T-helper 1 cell treated with Interleukin-12 subunit alpha and Interleukin-12 subunit beta and Interleukin-4 antibody, amounts not matched to agents 30 ng/mL and 1 ng/mL, for 36 hours (primary cell): ENCODE data around the gene SORCS2. TPM values are rescaled to one million over a fixed set of nuclear protein-coding genes. Genes with fewer than 3 reads are reported as not detected.

Source experiments
- intact Hi-C: fragments of 100-400 bp; cut with micrococcal nuclease; formaldehyde crosslinking; loops from one replicate; pipeline ENCODE4 v1.15.1; 2024
- total RNA-seq: library from RNA; stranded (reverse); gene quantifications from 2 replicates; pipeline ENCODE4 v1.2.3, GENCODE V29; 2022

Gene SORCS2
- total RNA-seq, 1 donor from 2014 or later: not detected

- intact Hi-C loops: no loop called here
Measured at GRCh38 chr4:7217474-7218321, 25.4 kb downstream of the SORCS2 start.

- intact Hi-C loops: no loop called here
Measured at GRCh38 chr4:7218686-7219085, 26.3 kb downstream of the SORCS2 start.

DNA sequence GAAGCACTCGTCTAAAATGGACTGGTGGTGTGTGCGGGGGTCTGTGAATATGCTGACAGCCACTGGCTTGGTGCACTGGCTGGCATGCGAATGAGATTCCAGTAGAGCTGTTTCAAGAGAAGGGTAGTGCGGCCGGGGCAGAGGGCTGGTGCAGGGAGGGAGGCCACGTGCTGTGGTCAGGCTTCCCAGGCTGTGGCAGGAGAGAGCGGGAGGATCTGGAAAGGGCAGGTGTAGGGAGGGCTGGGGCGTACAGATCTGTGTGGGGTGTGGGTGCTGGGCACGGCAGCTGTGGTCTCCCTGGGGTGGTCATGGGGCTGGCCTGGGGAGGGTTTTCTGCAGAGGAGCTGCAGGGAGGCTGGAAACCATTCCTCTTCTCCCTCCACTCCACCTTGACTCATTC is 30.2 kb downstream of the SORCS2 start:
- intact Hi-C loops: no loop called here

DNA sequence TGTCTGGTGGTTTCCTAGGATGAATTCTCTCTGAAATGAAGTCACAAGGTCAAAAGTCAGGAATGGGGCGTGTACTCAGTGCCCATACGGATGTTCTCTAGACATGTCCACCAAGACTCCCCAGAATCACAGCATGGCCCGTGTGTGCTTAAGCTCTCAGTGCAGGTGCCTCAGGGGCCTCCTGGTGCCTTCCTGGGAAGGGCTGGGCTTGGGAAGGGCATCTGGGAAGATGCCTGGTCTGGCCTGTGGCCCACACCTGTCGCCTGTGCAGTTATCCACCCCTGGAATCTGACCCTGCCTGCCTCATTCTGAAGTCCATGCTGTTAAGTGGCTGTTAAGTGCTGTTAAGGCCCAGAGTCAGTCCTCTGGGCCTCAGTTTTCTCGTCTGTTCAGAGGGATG is 31.2 kb downstream of the SORCS2 start:
- intact Hi-C loops: no loop called here

DNA sequence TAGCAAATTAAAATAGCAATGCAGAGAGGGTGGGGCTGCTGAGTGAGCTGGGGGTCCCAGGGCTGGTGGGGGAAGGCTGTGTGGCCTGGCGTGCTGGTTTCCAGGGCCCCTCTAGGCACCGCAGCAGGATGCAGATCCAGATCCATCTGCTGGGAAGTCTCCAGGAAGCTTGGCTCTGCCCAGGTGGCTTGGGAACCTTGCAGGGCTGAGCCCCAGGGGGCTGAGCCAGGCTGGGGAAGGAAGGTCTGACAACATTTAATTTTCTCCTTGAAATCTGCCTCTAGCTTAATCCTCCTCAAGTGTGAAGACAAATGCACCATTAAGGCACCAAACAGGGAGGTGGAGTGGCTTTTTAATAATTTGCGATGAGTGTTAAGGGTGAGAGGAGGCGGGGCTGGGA is 31.7 kb downstream of the SORCS2 start:
- intact Hi-C loops: no loop called here

DNA sequence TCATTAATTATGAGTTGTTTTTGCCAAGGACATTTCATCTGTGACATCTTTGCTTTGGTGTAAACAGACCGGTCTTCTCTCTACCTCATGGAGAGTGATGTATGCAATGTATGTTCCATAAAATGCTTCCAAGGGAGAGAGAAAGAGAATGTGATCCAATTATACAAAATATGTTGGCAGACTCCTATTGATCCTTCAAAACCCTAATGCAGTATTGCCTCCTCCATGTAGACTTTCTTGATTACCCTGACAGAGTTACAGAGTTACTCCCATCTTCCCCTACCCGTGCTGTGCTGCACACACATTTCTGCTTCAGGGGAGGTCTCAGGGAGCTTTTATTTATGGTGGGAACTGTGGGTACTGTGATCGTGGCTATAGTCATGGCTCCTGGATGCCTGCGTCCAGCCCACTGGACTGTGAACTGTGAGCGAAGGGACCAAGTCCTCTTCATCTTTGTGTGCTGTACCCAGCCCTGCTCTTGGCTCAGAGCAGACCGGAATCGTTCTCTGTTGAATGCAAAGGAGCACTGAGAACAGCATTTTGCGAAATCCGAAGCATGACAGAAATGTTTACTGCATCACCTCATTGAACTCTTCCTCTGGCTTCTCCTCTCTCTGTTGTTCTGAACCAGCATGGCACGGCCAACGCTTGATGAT is 32.7 kb downstream of the SORCS2 start:
- intact Hi-C loops: no loop called here

- intact Hi-C loops: no loop called here
Measured at GRCh38 chr4:7226439-7226838, 34.1 kb downstream of the SORCS2 start.

- intact Hi-C loops: no loop called here
Measured at GRCh38 chr4:7227008-7227407, 34.7 kb downstream of the SORCS2 start.

DNA sequence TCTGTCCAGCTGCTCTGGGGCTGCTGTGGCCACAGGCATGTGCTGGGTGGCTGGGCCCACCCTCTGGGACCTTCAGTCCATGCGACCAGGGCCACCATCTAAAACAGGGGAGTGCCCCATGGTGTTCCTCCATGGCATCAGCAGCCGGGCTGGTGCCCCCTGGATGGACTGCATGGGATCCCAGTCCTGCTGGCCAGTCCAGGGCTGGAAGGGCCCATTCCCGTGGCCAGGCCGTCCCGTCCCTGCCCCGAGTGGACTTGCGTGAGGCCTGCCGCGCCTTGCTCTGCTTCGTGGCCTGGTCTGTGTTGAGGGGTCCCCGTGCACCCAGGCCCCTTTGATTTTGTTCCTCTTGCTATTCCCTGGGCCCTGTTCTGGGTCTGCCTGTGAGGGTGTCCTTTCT is 36.4 kb downstream of the SORCS2 start:
- intact Hi-C loops: no loop called here

GRCh38 chr4:7232061-7232650 is 39.8 kb downstream of the SORCS2 start:
- intact Hi-C loops: no loop called here

GRCh38 chr4:7233006-7233580 is 40.8 kb downstream of the SORCS2 start:
- intact Hi-C loops: no loop called here

DNA sequence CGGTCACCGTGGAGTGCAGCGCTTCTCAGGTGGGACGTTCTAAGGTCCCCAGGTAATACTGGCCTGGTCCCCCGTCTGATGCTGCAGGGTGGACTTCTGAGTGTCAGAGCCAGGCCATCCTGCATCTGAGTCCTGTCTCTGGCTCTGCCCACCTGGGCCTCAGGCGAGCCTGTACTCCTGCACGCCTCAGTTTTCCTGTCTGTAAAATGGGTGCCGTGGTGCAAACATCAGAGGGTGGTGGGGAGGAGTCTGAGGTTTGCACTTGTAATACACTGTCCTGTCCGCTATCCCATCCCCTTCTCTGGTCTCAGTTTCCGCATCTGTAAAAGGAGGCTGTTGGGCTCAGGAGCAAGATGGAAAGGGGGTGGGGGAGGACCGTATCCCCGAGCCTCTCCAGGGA is 41.3 kb downstream of the SORCS2 start:
- intact Hi-C loops: no loop called here

GRCh38 chr4:7234355-7235029 is 42.2 kb downstream of the SORCS2 start:
- intact Hi-C loops: no loop called here

- intact Hi-C loops: no loop called here
Measured at GRCh38 chr4:7235030-7235380, 42.7 kb downstream of the SORCS2 start.

- intact Hi-C loops: no loop called here
Measured at GRCh38 chr4:7236847-7237246, 44.5 kb downstream of the SORCS2 start.

- intact Hi-C loops: no loop called here
Measured at GRCh38 chr4:7237873-7238272, 45.5 kb downstream of the SORCS2 start.

DNA sequence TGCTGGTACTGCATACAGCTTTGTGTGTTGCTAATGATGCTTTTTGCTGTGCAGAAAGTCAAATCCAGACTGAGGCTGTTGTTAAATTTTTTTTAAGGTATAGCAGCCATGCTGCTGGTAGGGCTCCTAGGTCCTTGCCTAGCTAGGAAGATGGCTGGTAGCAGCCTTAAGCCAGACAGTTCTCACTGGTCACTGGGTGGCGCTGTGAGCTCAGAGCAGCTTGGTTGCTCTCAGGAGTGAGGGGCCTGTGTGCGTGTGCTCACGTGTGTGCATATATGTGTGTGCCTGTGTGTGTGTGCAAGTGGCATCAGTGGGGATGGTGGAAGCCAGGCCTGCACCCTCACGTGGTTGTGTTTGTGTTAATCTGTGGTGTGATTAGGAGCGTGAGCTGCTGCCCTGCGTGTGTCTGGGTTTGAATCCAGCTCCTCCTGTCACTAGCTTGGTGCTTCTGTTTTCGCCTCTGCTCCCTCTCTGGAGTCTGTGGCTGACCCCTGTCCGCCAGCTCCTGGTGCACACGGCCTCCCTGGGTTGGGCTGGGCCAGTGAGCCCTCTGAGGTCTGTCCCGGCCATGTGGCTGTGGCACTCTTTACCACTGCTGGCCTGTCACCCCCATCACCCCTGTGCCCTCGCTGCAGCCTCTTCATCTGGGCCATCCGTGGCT is 46.1 kb downstream of the SORCS2 start:
- intact Hi-C loops: no loop called here

DNA sequence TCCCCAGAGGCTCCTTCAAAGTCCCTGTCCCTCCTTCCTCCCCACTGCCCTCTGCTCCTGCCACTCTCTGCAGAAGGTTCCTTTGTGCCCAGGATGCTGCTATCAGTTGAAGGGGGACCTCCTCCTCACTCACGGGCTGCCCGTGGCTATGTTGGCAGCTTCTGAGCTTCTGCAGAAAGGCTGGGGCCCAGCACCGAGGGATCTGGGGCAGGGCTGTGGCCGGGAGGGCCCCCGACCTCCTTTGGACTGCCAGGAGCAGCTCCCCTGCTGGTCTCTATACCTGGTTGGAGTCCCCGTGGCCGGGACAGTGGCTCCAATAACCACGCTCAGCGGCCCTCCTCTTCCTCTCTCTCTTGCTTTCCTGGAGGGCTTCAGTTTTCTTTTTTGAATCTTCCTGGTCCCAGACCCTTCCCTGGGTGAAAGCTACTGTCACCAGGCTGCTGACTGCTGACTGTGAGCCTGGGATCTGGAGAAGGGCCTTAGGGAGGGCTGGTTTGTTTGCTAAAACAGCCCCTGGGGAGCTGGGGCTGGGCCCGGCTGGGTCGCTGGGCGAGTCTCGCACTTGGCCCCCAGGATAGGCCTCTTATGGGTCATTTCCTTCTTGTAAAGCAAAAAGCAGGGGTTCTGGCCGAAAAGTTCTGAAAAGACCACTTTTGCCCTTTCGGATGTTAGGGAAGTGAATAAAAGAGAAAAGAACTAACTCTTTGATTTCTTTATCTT is 46.9 kb downstream of the SORCS2 start:
- intact Hi-C loops: no loop called here

DNA sequence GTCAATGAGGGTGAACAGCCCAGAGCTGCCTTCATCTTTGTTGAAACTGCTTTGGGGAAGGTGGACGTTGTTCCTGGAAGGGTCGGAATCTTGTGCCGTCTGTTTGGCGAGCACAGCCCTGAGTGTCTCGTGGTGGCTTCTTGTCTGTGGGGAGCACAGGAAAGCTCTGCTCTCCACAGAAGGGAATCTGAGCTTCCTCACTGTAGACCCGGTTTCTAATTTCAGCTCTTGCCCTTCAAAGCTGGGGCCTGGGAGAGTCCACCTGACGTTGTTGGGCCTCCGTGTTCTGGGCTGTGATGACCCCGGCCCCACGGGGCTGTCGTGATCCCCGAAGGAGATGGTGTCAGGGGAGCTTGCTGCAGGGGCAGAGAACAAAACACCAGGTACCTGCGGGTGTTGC is 47.5 kb downstream of the SORCS2 start:
- intact Hi-C loops: no loop called here

DNA sequence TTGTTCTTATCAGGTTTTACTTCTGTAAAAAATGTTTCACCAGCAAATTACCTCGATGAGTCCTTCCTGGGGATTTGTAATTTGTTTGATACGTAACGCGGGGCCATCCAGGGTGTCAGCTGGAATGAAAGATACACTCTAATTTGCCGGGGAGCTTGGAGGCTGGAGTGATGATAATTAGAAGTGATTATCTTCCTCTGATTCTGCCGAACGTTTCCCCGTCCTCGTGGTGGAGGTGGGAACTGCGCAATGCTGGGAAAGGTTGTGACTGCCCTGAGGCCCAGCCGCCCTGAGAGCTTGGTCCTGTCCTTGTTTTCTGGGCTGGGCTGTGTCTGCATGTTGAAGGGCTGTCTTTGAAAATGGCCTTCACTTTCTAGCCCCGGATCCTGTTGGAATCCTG is 48.0 kb downstream of the SORCS2 start:
- intact Hi-C loops: no loop called here
